Parathyroid adenoma (tissue), 2 donors: ENCODE results near the gene EDEM2.

Experiments
- H2AFZ ChIP-seq: fragments of 300-600 bp; sonication (generic); one replicate; pipeline ENCODE4 v1.7.0; 2017; ENCODE audit warnings: antibody characterized with exemption, mild to moderate bottlenecking
- H3K27ac ChIP-seq: fragments of 300-600 bp; sonication (generic); one replicate; pipeline ENCODE4 v1.7.0; 2017
- H3K27me3 ChIP-seq: fragments of 300-600 bp; sonication (generic); one replicate; pipeline ENCODE4 v1.7.0; 2017; ENCODE audit warnings: low read length; ENCODE audit not compliant: control insufficient read depth, insufficient read depth
- H3K36me3 ChIP-seq: fragments of 300-600 bp; sonication (generic); one replicate; pipeline ENCODE4 v1.7.0; 2017; ENCODE audit warnings: low read length; ENCODE audit not compliant: control insufficient read depth, insufficient read depth
- H3K4me1 ChIP-seq: fragments of 300-600 bp; sonication (generic); one replicate; pipeline ENCODE4 v1.7.0; 2017; ENCODE audit warnings: control low read depth
- H3K4me2 ChIP-seq: fragments of 300-600 bp; sonication (generic); one replicate; pipeline ENCODE4 v1.7.0; 2017; ENCODE audit warnings: low read length
- H3K4me3 ChIP-seq: fragments of 300-600 bp; sonication (generic); one replicate; pipeline ENCODE4 v1.7.0; 2017; ENCODE audit warnings: low read depth, low read length
- H3K79me2 ChIP-seq: fragments of 300-600 bp; sonication (generic); one replicate; pipeline ENCODE4 v1.7.0; 2017; ENCODE audit warnings: control low read depth
- H3K9ac ChIP-seq: fragments of 300-600 bp; sonication (generic); one replicate; pipeline ENCODE4 v1.7.0; 2017; ENCODE audit warnings: mild to moderate bottlenecking
- H3K9me3 ChIP-seq: fragments of 300-600 bp; sonication (generic); one replicate; pipeline ENCODE4 v1.7.0; 2017; ENCODE audit warnings: low read length; ENCODE audit not compliant: control insufficient read depth
- TF ChIP-seq, protein P1 (sequence below): fragments of 300-600 bp; sonication (generic); IDR thresholded peaks from one replicate; pipeline ENCODE4 v1.7.0; 2017; ENCODE audit warnings: antibody characterized with exemption, mild to moderate bottlenecking
- donor health status: primary hyperparathyroidism.

EDEM2 gene

DNA sequence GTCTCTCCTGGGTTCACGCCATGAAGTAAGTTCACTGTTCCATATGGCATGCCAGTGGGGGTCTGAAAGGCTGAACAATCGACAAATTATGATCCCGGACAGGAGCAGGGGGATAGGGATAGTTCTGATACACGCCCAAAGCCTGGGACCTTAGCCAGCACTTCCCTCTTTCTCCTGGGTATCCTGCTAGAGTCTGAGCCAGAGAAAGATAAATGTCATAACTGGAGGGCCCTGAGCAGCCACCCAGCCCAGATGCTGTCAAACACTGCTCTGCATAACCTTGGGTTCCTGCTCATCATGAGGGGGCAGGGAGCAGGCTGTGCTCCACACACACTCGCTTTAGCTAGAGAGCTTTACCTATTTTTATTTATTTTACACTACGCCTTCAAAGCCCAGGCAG is 12.3 kb downstream of the EDEM2 start:
- TF ChIP-seq, protein P1, sequence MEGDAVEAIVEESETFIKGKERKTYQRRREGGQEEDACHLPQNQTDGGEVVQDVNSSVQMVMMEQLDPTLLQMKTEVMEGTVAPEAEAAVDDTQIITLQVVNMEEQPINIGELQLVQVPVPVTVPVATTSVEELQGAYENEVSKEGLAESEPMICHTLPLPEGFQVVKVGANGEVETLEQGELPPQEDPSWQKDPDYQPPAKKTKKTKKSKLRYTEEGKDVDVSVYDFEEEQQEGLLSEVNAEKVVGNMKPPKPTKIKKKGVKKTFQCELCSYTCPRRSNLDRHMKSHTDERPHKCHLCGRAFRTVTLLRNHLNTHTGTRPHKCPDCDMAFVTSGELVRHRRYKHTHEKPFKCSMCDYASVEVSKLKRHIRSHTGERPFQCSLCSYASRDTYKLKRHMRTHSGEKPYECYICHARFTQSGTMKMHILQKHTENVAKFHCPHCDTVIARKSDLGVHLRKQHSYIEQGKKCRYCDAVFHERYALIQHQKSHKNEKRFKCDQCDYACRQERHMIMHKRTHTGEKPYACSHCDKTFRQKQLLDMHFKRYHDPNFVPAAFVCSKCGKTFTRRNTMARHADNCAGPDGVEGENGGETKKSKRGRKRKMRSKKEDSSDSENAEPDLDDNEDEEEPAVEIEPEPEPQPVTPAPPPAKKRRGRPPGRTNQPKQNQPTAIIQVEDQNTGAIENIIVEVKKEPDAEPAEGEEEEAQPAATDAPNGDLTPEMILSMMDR, result no peak
- H3K79me2 ChIP-seq, result no peaks in the 10 kb centered on the region
- H2AFZ ChIP-seq, result no peak overlapping the region
- no peak overlapping the region for H3K4me3 ChIP-seq
- no peak overlapping the region for H3K27ac ChIP-seq
- no peak overlapping the region for H3K4me2 ChIP-seq
- no peaks in the 10 kb centered on the region for H3K36me3 ChIP-seq
- H3K9me3 ChIP-seq, result no peaks in the 10 kb centered on the region
- H3K27me3 ChIP-seq, result no peaks in the 10 kb centered on the region
- H3K9ac ChIP-seq, result no peak overlapping the region
- H3K4me1 ChIP-seq, result no peaks in the 10 kb centered on the region

DNA sequence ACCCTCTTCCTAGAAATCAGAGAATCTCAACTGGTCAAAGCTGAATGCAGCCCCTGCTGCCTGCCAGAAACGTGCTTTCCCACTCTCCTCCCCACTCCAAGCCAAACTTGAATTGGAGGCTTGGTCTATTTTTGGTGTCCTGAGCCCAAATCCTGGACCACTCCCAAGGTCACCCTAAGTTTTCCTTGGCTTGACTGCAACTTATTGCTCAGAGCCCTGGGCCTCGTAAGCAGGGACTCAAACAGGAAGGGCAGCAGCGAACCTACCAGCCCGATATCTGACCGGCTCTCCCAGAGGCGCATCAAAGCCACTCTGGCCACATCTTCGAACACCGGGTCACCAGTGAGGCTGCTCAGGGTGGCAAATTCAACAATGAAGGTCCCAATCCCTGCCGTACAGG is 12.7 kb downstream of the EDEM2 start:
- Histone ChIP-seq H3K9ac (no peak overlapping the region), H3K36me3 (no peaks in the 10 kb centered on the region), H2AFZ (no peak overlapping the region), H3K79me2 (no peaks in the 10 kb centered on the region), H3K27me3 (no peaks in the 10 kb centered on the region), H3K4me2 (no peak overlapping the region), H3K4me3 (no peak overlapping the region), H3K9me3 (no peaks in the 10 kb centered on the region), H3K27ac (no peak overlapping the region), H3K4me1 (no peaks in the 10 kb centered on the region)
- TF ChIP-seq, protein P1, result no peak

DNA sequence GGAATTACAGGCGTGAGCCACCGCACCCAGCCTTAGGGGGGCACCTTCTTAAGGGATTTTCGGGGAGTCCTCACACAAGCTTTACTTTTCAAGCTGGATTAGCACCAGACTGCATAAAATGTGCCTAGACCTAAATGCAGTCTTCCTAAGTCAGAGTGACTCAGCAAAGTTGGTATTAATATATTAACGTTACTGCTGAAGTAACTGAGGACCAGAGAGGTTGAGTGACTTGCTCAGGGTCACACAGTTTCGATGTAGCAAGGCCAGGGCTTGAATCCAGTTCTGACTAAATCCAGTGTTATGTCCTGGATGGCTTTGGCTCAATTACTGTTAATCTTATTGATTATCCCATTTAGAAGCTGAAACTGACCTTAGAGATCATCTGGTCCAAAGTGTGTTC is 13.4 kb downstream of the EDEM2 start:
- Histone ChIP-seq H3K4me1 (no peaks in the 10 kb centered on the region), H3K4me3 (no peak overlapping the region), H3K79me2 (no peaks in the 10 kb centered on the region), H3K9ac (no peak overlapping the region), H3K27me3 (no peaks in the 10 kb centered on the region), H3K36me3 (no peaks in the 10 kb centered on the region), H2AFZ (no peak overlapping the region), H3K9me3 (no peaks in the 10 kb centered on the region), H3K27ac (no peak overlapping the region), H3K4me2 (no peak overlapping the region)
- TF ChIP-seq, protein P1, result no peak

DNA sequence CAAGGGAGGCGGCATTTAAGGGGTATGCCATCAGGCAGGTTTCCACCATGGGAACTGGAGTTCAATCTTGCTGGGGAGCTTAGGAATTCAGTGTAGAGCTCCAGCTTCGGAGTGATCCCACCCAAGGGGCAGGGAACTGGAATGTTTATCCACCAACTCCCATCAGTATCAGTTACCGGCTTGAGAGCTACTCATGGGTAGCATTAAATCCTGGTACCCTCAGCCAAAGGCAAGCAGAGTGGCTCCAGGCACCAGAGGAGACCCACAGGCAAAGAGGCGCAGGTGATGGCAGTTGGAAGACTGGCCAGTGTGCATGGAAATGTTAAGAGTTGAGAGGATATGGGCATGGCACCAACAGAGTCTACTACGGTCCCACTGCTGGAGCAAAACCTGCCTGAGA is 14.1 kb downstream of the EDEM2 start:
- no peaks in the 10 kb centered on the region for H3K4me1 ChIP-seq
- no peak overlapping the region for H3K27ac ChIP-seq
- no peak overlapping the region for H3K4me3 ChIP-seq
- no peaks in the 10 kb centered on the region for H3K79me2 ChIP-seq
- H3K27me3 ChIP-seq, result no peaks in the 10 kb centered on the region
- no peaks in the 10 kb centered on the region for H3K9me3 ChIP-seq
- TF ChIP-seq, protein P1, result no peak
- no peak overlapping the region for H2AFZ ChIP-seq
- no peak overlapping the region for H3K9ac ChIP-seq
- no peaks in the 10 kb centered on the region for H3K36me3 ChIP-seq
- H3K4me2 ChIP-seq, result no peak overlapping the region

DNA sequence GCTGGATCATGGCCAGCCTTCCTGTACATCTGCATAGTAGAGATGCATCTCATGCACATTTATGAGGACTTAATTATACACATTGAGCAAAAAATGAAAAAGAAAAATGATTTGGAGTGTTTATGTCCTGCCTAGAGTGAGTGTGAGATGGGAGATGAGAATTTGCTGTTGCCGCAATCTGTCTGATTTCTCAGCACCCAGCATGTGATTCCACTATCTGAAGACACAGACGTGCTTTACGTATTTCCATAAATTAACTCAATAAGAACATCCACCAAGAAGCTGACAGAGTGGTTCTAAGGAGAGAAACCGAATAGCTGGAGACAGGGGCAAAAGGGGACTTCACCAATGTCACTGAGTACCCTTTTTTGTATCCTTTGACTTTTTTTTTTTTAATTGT is 15.2 kb downstream of the EDEM2 start:
- Histone ChIP-seq H3K4me3 (no peak overlapping the region), H3K36me3 (no peaks in the 10 kb centered on the region), H3K4me2 (no peak overlapping the region), H3K9me3 (no peaks in the 10 kb centered on the region), H3K4me1 (no peaks in the 10 kb centered on the region), H3K27ac (no peak overlapping the region), H3K9ac (no peak overlapping the region), H3K79me2 (no peaks in the 10 kb centered on the region), H2AFZ (no peak overlapping the region), H3K27me3 (no peaks in the 10 kb centered on the region)
- TF ChIP-seq, protein P1, result no peak
